GM12878 (cell line): ENCODE measurements around the gene EEF1AKMT3. TPM values are rescaled to one million over a fixed set of nuclear protein-coding genes. Genes with fewer than 3 reads are reported as not detected.

Source experiments
- ATAC-seq: fragments of 200-7000 bp; cut with Tn5 transposase; 3 replicates; pipeline ENCODE4 v1.9.1; 2020; ENCODE audit warnings: mild to moderate bottlenecking, moderate library complexity
- BruUV-seq: library from RNA; stranded (reverse); fragments of 400-500 nt; replicated peaks from 2 replicates; lab custom pipeline; 2021; lab: Mats Ljungman, UMichigan
- CTCF ChIA-PET: fragments of 300-600 bp; sonication (Branson Sonifier 250); formaldehyde crosslinking; extraction: SDS; loops from one replicate; lab custom pipeline; 2021; ENCODE audit warnings: inconsistent platforms; lab: Yijun Ruan, JAX
- POLR2A ChIA-PET: fragments of 350-600 bp; formaldehyde crosslinking; extraction: SDS; loops from one replicate; lab custom pipeline; 2021; ENCODE audit warnings: inconsistent platforms; lab: Charles Lee
- RAD21 ChIA-PET: fragments of 300-600 bp; sonication (Branson Sonifier 250); formaldehyde crosslinking; loops from one replicate; lab custom pipeline; 2023; ENCODE audit warnings: antibody characterized with exemption; ENCODE audit not compliant: unreplicated experiment; lab: Charles Lee
- SMC1A ChIA-PET: fragments of 300-600 bp; sonication (Branson Sonifier 250); formaldehyde crosslinking; loops from one replicate; lab custom pipeline; 2023; ENCODE audit not compliant: unreplicated experiment, uncharacterized antibody; lab: Charles Lee
- DNase-seq: peaks from one replicate; pipeline ENCODE4 v3.0.0-alpha.2; 2011; ENCODE audit warnings: low read depth, low spot score
- FAIRE-seq: peaks from 3 replicates; lab custom pipeline; 2011; peaks lifted over from hg19 to GRCh38; lab: Jason Lieb, UNC
- H2AFZ ChIP-seq: 2 replicates; pipeline ENCODE4 v1.6.0; 2011; ENCODE audit warnings: low read depth, low read length, control low read depth; ENCODE audit not compliant: control insufficient read depth
- H3K27ac ChIP-seq: 2 replicates; pipeline ENCODE4 v1.5.1; 2011; ENCODE audit warnings: control low read depth; ENCODE audit not compliant: control insufficient read depth, insufficient read depth
- H3K27me3 ChIP-seq, 2 experiments: replicated peaks in 1 of 2; 2 replicates each; pipeline versions ENCODE4 v1.6.0 to v1.6.1; 2011; ENCODE audit warnings: low read length in 1 of 2; ENCODE audit not compliant: control insufficient read depth in 2 of 2, insufficient read depth in 2 of 2
- H3K36me3 ChIP-seq, 2 experiments: 2 replicates each; pipeline ENCODE4 v1.5.1; 2011; ENCODE audit warnings: low read length in 1 of 2; ENCODE audit not compliant: control insufficient read depth in 2 of 2, insufficient read depth in 2 of 2
- H3K4me1 ChIP-seq: 2 replicates; pipeline ENCODE4 v1.6.1; 2011; ENCODE audit warnings: mild to moderate bottlenecking, low read length, moderate library complexity, mixed read lengths; ENCODE audit not compliant: control insufficient read depth, insufficient read depth
- H3K4me2 ChIP-seq: 2 replicates; pipeline ENCODE4 v1.6.0; 2011; ENCODE audit warnings: control low read depth; ENCODE audit not compliant: control insufficient read depth, insufficient read depth
- H3K4me3 ChIP-seq: fragments of 200-600 bp; sonication (generic); 2 replicates; pipeline ENCODE4 v1.5.1; 2016
- H3K79me2 ChIP-seq: 2 replicates; pipeline ENCODE4 v1.6.0; 2011; ENCODE audit warnings: low read length; ENCODE audit not compliant: control insufficient read depth, insufficient read depth
- H3K9ac ChIP-seq: 2 replicates; pipeline ENCODE4 v1.8.0; 2011; ENCODE audit warnings: low read length, control low read depth, mixed read lengths; ENCODE audit not compliant: control insufficient read depth, insufficient read depth
- H3K9me3 ChIP-seq: replicated peaks from 3 replicates; pipeline ENCODE4 v1.5.1; 2011; ENCODE audit warnings: mild to moderate bottlenecking, low read length; ENCODE audit not compliant: control insufficient read depth, insufficient read depth
- H4K20me1 ChIP-seq: 2 replicates; pipeline ENCODE4 v1.6.0; 2011; ENCODE audit not compliant: control insufficient read depth, insufficient read depth
- BHLHE40 ChIP-seq, 2 experiments: fragments of 450-650 bp in 1 of 2; IDR thresholded peaks; 2 replicates each; pipeline ENCODE4 v1.6.1; 2011 to 2017; ENCODE audit warnings: low read depth in 2 of 2, borderline replicate concordance in 1 of 2, improper control_type of control experiment in 1 of 2, low read length in 1 of 2, mild to moderate bottlenecking in 1 of 2
- BRCA1 ChIP-seq: IDR thresholded peaks from 2 replicates; pipeline ENCODE4 v1.6.1; 2011; ENCODE audit warnings: low read depth, low read length, improper control_type of control experiment
- GATAD2B ChIP-seq: fragments of 450-650 bp; conservative IDR thresholded peaks from 2 replicates; pipeline ENCODE4 v1.6.1; 2017; ENCODE audit warnings: low read depth, mild to moderate bottlenecking, moderate library complexity
- NFYA ChIP-seq: IDR thresholded peaks from 2 replicates; pipeline ENCODE4 v1.6.1; 2011; ENCODE audit warnings: low read depth, mild to moderate bottlenecking, low read length, improper control_type of control experiment, borderline replicate concordance
- RAD21 ChIP-seq: IDR thresholded peaks from 2 replicates; pipeline ENCODE4 v1.6.1; 2011; ENCODE audit warnings: mild to moderate bottlenecking, low read depth, low read length, moderate library complexity; ENCODE audit not compliant: insufficient read depth
- RB1 ChIP-seq: fragments of 450-650 bp; formaldehyde crosslinking; IDR thresholded peaks from 2 replicates; pipeline ENCODE4 v1.6.1; 2017; ENCODE audit warnings: mild to moderate bottlenecking, borderline replicate concordance
- SMC3 ChIP-seq: IDR thresholded peaks from 2 replicates; pipeline ENCODE4 v1.6.1; 2011; ENCODE audit warnings: low read length, improper control_type of control experiment, borderline replicate concordance
- SPI1 ChIP-seq: IDR thresholded peaks from 2 replicates; pipeline ENCODE4 v1.6.1; 2011; ENCODE audit warnings: low read depth, mild to moderate bottlenecking, low read length, moderate library complexity, borderline replicate concordance; ENCODE audit not compliant: insufficient read depth
- WGBS: methylation state at CpG from one replicate; pipeline ENCODE4 v1.1.6; 2016; ENCODE audit warnings: low lambda C conversion rate; ENCODE audit not compliant: insufficient replicate concordance, insufficient coverage; ENCODE audit errors: missing lambda C conversion rate; 5-methylcytosine and 5-hydroxymethylcytosine counted together
- in situ Hi-C: fragments of 300-500 bp; cut with MboI; formaldehyde crosslinking; loops from 9 replicates; pipeline ENCODE4 v1.14.3; 2018; ENCODE audit warnings: mixed read lengths
- intact Hi-C: fragments of 100-400 bp; cut with micrococcal nuclease; formaldehyde crosslinking; loops from one replicate; pipeline ENCODE4 v1.14.2; 2022; ENCODE audit not compliant: unreplicated experiment
- polyA plus RNA-seq, 11 experiments: library from polyadenylated mRNA; depleted of rRNA in 4 of 11; unstranded in 6 of 11; stranded (reverse) in 5 of 11; fragments of >200 nt; fragmentation: Nextera tagmentation in 4 of 11; fragmentation: Illumina TruSeq in 1 of 11; extraction: Ambion mirVana in 4 of 11; extraction: Trizol in 1 of 11; gene quantifications; 1 replicate in 1 of 11; 2 replicates in 10 of 11; pipeline versions ENCODE4 v1.2.1 to v1.2.3, GENCODE V29; 2011 to 2016; ENCODE audit warnings: inconsistent platforms in 2 of 11, missing spikeins in 2 of 11, low read depth in 1 of 11
- total RNA-seq, 4 experiments: library from RNA; depleted of rRNA in 3 of 4; stranded (reverse); fragments of >200 nt in 3 of 4; fragmentation: Illumina TruSeq in 1 of 4; extraction: Trizol in 1 of 4; gene quantifications; 2 replicates each; pipeline versions ENCODE4 v1.2.1 to v1.2.3, GENCODE V29; 2013 to 2021
- TF ChIP-seq, protein P1 (sequence below): IDR thresholded peaks from 2 replicates; pipeline ENCODE4 v1.6.1; 2011; ENCODE audit warnings: borderline replicate concordance, low read depth, mild to moderate bottlenecking, moderate library complexity, low read length; ENCODE audit not compliant: insufficient read depth, poor library complexity, severe bottlenecking
- TF ChIP-seq, protein P2 (sequence below): fragments of 450-650 bp; formaldehyde crosslinking; IDR thresholded peaks from 2 replicates; pipeline ENCODE4 v1.5.0; 2022; ENCODE audit warnings: mild to moderate bottlenecking, missing genetic modification characterization

Gene EEF1AKMT3
- total and polyA plus RNA-seq, 10 of the 15 experiments (the other 5 are each of a cell fraction or from before 2014, with no cell fraction given), result 1.2 to 8.2 (median 3.5) TPM

DNA sequence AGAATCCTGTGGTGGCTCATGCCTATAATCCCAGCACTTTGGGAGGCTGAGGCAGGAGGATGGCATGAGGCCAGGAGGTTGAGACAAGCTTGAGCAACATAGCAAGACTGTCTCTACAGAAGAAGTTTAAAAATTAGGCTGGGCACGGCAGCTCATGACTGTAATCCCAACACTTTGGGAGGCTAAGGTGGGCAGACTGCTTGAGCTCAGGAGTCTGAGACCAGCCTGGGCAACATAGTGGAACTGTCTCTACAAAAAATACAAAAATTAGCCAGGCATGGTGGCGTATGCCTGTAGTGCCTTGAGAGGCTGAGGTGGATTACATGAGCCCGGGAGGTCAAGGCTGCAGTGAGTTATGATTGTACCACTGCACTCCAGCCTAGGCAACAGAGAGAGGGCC lies 4.5 kb upstream of the EEF1AKMT3 start:
- H2AFZ ChIP-seq, result no peak overlapping the region
- WGBS, result 98% methylated on average over 3 of the region's 3 CpGs
- H3K4me1 ChIP-seq, result peaks cover 23% of the 10 kb centered on the region
- H3K9me3 ChIP-seq, result no peaks in the 10 kb centered on the region
- BruUV-seq, result no TSS peak
- H4K20me1 ChIP-seq, result no peaks in the 10 kb centered on the region
- in situ Hi-C loops, result no loop called here
- peaks cover 11 to 23% of the 10 kb centered on the region in 2 experiments; a peak in 3 of 4 replicates for H3K27me3 ChIP-seq
- peaks cover 0 to 4% of the 10 kb centered on the region in 2 experiments; a peak in 2 of 4 replicates for H3K36me3 ChIP-seq
- CTCF ChIA-PET, result interaction anchor here (0.7 to 7.3 kb wide), 5 partner anchors 8 to 535 kb away, joined by 3 to 62 read pairs (median 4); partner anchors contain the start of gene MARCHF9
- RAD21 ChIA-PET, result interaction anchor here (1.5 kb wide), 1 partner anchor 13 kb away, joined by 5 read pairs; no protein-coding TSS in a partner anchor
- H3K4me3 ChIP-seq, result no peak overlapping the region
- H3K4me2 ChIP-seq, result no peak overlapping the region
- DNase-seq, result no peak
- H3K79me2 ChIP-seq, result no peaks in the 10 kb centered on the region
- intact Hi-C loops, result no loop called here
- ATAC-seq, result no peak
- TF ChIP-seq BHLHE40 (IDR thresholded peaks at IDR 0.05; ENCODE audit: borderline replicate concordance in 1 of 2, low read depth in 2 of 2, low read length in 1 of 2), result no peak
- no peak for TF ChIP-seq RB1
- TF ChIP-seq RAD21, result no peak
- TF ChIP-seq GATAD2B, result no peak
- no peak for TF ChIP-seq NFYA
- no peak for TF ChIP-seq SMC3
- no peak for TF ChIP-seq BRCA1
- TF ChIP-seq, protein P1, sequence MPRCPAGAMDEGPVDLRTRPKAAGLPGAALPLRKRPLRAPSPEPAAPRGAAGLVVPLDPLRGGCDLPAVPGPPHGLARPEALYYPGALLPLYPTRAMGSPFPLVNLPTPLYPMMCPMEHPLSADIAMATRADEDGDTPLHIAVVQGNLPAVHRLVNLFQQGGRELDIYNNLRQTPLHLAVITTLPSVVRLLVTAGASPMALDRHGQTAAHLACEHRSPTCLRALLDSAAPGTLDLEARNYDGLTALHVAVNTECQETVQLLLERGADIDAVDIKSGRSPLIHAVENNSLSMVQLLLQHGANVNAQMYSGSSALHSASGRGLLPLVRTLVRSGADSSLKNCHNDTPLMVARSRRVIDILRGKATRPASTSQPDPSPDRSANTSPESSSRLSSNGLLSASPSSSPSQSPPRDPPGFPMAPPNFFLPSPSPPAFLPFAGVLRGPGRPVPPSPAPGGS, result no peak
- TF ChIP-seq, protein P2, sequence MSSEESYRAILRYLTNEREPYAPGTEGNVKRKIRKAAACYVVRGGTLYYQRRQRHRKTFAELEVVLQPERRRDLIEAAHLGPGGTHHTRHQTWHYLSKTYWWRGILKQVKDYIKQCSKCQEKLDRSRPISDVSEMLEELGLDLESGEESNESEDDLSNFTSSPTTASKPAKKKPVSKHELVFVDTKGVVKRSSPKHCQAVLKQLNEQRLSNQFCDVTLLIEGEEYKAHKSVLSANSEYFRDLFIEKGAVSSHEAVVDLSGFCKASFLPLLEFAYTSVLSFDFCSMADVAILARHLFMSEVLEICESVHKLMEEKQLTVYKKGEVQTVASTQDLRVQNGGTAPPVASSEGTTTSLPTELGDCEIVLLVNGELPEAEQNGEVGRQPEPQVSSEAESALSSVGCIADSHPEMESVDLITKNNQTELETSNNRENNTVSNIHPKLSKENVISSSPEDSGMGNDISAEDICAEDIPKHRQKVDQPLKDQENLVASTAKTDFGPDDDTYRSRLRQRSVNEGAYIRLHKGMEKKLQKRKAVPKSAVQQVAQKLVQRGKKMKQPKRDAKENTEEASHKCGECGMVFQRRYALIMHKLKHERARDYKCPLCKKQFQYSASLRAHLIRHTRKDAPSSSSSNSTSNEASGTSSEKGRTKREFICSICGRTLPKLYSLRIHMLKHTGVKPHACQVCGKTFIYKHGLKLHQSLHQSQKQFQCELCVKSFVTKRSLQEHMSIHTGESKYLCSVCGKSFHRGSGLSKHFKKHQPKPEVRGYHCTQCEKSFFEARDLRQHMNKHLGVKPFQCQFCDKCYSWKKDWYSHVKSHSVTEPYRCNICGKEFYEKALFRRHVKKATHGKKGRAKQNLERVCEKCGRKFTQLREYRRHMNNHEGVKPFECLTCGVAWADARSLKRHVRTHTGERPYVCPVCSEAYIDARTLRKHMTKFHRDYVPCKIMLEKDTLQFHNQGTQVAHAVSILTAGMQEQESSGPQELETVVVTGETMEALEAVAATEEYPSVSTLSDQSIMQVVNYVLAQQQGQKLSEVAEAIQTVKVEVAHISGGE (CRISPR knock-in tag), result no peak
- TF ChIP-seq SPI1, result no peak
- no peak overlapping the region for H3K27ac ChIP-seq
- POLR2A ChIA-PET, result no interaction called here
- no peak overlapping the region for H3K9ac ChIP-seq
- SMC1A ChIA-PET, result interaction anchor here (0.9 kb wide), 1 partner anchor 130 kb away, joined by 3 read pairs; no protein-coding TSS in a partner anchor
- no peak for FAIRE-seq
